Progenitor cell of endocrine pancreas (in vitro differentiated cells): Measurements from ENCODE around the gene C1QTNF6. TPM values are rescaled to one million over a fixed set of nuclear protein-coding genes. Genes with fewer than 3 reads are reported as not detected.

ENCODE experiments used
- DNase-seq: peaks from one replicate; pipeline ENCODE4 v3.0.0; 2021; ENCODE audit warnings: low spot score; ENCODE audit not compliant: unreplicated experiment
- H3K27ac Mint-ChIP-seq: 2 replicates; pipeline ENCODE4 v1.8.0; 2021; ENCODE audit warnings: mild to moderate bottlenecking, moderate library complexity, mixed read lengths
- H3K27me3 Mint-ChIP-seq: 2 replicates; pipeline ENCODE4 v1.8.0; 2021; ENCODE audit warnings: mixed read lengths
- H3K36me3 Mint-ChIP-seq: 2 replicates; pipeline ENCODE4 v1.8.0; 2022; ENCODE audit warnings: mixed read lengths; ENCODE audit not compliant: insufficient read depth
- H3K4me1 Mint-ChIP-seq: 2 replicates; pipeline ENCODE4 v1.8.0; 2021; ENCODE audit warnings: low read depth, mixed read lengths
- H3K4me3 Mint-ChIP-seq: 2 replicates; pipeline ENCODE4 v1.8.0; 2021; ENCODE audit warnings: low read depth, mild to moderate bottlenecking, moderate library complexity, mixed read lengths
- H3K9me3 Mint-ChIP-seq: 2 replicates; pipeline ENCODE4 v1.8.0; 2021; ENCODE audit warnings: low read depth, mixed read lengths
- CTCF ChIP-seq: fragments of 200-600 bp; sonication (generic); IDR thresholded peaks from one replicate; pipeline ENCODE4 v1.5.0; 2021; ENCODE audit warnings: antibody characterized with exemption, mild to moderate bottlenecking; ENCODE audit not compliant: unreplicated experiment
- total RNA-seq: library from RNA; stranded (reverse); gene quantifications from 2 replicates; pipeline ENCODE4 v1.2.1, GENCODE V29; 2021

Gene C1QTNF6
- total RNA-seq, 1 donor from 2014 or later: 14.5 TPM

DNA sequence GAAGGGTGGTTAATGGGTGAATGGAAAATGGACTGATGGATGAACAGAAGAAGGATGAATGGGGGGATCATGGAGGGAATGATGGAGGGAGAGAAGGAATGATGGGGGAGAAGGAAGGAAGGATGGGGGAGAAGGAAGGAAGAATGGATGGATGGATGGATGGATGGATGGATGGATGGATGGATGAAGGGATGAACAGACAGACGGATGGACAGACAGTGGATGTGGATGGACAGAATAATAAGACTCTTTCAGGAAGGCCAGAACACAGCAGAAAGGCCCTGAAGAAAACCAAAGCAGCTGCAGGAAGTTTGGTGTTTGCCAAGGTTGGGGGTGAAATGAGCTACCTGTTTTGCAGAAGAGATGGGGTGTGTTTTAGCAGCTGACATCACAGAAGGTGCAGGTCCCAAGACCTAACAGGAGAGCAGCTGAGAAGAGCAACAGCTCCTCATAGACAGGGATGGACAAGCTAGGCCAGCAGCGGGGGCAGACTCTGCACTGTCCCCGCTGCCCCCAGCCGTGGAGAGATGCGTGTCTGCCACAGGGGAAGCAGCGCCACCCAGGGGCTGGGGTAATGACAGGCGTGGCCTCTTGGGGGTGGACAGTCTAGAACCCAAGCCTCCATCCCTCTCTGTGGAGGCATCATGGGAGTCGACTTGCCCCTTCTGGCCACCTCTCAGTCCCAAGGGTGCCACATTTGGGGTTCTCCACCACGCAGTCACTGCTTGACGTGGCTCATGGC, 17.9 kb downstream of the C1QTNF6 start:
- Mint-ChIP-seq H3K4me1 (peaks cover 12% of the 10 kb centered on the region), H3K36me3 (no peaks in the 10 kb centered on the region), H3K4me3 (no peak overlapping the region), H3K27ac (peak overlapping the region; percentile 42), H3K9me3 (no peaks in the 10 kb centered on the region), H3K27me3 (peaks cover 22% of the 10 kb centered on the region)
- no peak for DNase-seq
- no peak for TF ChIP-seq CTCF

- no peaks in the 10 kb centered on the region for H3K9me3 Mint-ChIP-seq
- peaks cover 11% of the 10 kb centered on the region for H3K4me1 Mint-ChIP-seq
- H3K4me3 Mint-ChIP-seq: no peak overlapping the region
- peaks cover 14% of the 10 kb centered on the region for H3K27me3 Mint-ChIP-seq
- no peak overlapping the region for H3K27ac Mint-ChIP-seq
- DNase-seq: no peak
- H3K36me3 Mint-ChIP-seq: no peaks in the 10 kb centered on the region
- no peak for TF ChIP-seq CTCF
Measured at GRCh38 chr22:37169406-37169805, 18.6 kb downstream of the C1QTNF6 start.

DNA sequence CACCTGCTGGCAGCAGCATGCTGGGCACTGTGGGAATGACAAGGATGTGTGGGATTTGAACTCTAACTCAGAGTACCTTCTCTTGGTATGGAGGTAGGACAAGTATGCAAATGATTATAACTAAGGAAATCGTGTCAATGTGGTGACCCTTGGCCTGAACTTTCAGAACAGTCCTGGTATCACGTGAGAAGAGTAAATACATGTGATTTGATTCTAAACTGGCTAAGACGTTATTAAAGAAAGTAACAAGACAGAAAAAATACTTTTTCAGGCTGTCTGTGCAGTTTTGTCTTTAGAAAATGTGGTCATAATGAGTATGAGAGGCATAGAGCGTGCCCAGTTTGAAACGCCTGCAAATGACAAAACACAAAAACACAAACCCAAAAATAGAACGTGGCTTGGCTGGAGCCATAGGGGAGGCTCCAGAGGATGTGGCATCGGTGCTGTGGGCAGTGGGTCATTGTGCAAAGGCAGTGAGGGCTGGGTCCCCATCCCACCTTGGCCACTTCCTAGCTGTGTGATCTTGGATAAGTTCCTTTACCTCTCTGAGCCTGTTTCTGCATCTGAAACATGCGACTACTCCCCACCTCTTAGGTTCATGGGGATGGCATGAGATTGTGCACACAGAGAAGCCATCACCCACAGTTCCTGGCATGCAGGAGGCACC, 19.9 kb downstream of the C1QTNF6 start:
- no peak for DNase-seq
- Mint-ChIP-seq H3K9me3 (no peaks in the 10 kb centered on the region), H3K27ac (peak overlapping the region; percentile 35), H3K36me3 (no peaks in the 10 kb centered on the region), H3K4me3 (no peak overlapping the region), H3K4me1 (peaks cover 10% of the 10 kb centered on the region), H3K27me3 (peaks cover 12% of the 10 kb centered on the region)
- TF ChIP-seq CTCF: no peak

DNA sequence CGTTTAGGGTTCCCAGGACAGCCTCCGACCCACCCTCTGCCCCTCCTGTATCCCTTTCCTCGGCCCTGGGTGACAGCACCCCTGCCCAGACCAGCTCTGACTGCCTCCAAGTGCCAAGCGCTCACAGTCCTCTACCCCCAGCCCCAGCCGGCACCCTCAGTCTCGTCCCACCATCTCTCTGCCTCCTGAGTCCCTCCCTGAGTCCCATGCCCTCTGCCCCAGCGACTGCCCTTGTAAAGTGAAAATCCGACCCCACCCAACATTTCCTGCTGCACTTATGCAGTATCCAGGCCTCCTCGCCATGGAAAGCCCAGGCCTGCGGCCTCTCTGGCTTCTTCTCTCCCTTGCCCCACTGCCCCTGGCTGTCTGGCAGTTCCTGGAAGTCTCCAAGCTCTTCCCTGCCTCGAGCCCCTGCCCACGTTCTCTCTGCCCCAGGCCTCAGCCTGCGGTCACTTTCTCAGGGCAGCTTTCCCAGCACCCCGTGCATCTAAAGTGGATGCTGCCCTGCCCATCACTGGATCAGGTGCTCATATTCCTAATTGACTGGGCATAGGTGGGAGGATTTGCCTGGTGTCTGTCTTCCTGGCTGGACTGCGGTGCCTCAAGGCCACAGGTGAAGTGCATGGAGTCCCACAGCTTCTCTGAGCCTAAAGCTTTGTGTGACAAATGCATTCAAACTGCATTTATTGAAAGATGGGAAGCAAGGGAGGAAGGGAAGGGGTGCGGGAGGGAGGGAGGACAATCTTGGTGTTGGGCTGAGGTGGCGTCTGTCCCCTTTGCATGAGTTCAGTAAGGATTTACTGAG, 20.7 kb downstream of the C1QTNF6 start:
- no peak for DNase-seq
- peak overlapping the region; percentile 35 for H3K27ac Mint-ChIP-seq
- peaks cover 12% of the 10 kb centered on the region for H3K27me3 Mint-ChIP-seq

More for the DNA sequence above, 20.7 kb downstream of the C1QTNF6 start:
- Mint-ChIP-seq H3K9me3 (no peaks in the 10 kb centered on the region), H3K4me3 (no peak overlapping the region), H3K4me1 (peaks cover 10% of the 10 kb centered on the region), H3K36me3 (no peaks in the 10 kb centered on the region)
- no peak for TF ChIP-seq CTCF
